Activated naive CD4-positive, alpha-beta T cell treated with anti-CD3 and anti-CD28 coated beads, Interleukin-2, amount 50 U/mL, for 16 hours (primary cell): ENCODE measurements around the gene EVI5L.
"Not testable (repeated sequence)": the region's sequence is repeated elsewhere in the genome, so short reads cannot be mapped to it uniquely, and the experiment has no call there.

ENCODE experiments used
- DNase-seq: peaks from one replicate; pipeline ENCODE4 v3.0.0-alpha.2; 2020

EVI5L gene

GRCh38 chr19:7848779-7849457 is 18.9 kb downstream of the EVI5L start:
- DNase-seq, result no peak

- DNase-seq, result no peak
Observed at GRCh38 chr19:7849631-7849999, 19.6 kb downstream of the EVI5L start.

DNA sequence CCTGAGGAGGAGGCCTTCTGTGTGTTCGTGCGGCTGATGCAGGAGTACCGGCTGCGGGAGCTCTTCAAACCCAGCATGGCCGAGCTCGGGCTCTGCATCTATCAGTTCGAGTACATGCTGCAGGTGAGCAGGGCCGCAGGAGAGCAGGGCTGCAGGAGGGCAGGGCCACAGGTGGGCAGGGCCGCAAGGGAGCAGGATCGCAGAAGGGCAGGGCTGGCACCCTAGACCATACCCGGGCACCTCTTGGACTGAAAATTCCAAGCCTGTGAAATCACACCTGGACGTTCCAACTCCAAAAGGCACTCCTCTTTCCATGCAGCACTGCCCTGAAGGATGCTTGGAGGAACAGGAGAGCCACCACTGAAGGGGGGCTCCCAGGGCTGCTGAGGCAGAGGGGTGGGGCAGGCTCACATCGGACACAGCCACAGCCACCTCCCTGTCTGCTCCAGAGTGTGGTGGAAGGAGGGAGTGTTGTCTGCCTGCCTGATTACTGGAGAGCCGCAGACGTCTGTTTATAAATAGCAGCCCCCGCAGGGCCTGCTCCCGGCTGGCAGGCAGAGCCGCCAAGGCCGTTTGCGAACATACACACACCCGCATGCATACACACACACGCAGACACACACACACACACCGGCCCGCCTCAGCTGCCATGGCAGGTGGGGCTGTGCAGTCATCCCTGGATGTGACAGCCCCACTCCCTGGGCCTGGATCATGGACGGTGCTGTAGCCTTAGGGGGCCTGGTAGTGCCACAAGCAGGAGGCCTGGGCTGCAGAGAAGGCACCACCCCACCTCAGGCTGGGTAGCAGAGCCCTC is 20.2 kb downstream of the EVI5L start:
- no peak for DNase-seq

DNA sequence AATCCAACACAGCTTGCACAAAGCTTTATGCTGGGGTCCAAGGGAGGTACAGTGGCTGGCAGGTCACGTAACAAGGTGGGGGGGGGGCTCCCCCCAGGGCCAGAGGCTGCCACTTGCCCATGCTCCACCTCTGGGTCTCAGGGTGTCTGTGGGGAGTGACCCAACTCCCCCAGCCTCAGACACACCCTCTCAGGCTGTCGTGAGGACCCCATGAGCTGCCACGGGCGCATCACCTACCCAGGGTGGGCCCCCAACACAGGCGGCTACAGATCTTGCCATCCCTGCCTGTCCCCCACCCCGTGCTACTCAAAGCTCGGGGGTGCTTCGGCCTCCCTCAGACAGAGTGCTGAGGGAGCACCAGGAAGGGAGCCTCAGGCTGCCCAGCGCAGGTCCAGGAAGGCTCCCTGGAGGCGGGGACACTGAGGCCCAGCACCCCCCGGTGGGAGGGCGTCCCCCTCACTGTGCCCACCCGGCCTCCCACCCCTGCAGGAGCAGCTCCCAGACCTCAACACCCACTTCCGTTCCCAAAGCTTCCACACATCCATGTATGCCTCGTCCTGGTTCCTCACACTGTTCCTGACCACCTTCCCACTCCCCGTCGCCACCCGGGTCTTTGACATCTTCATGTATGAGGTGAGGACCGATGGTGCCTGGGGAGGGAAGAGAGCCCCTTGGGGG is 21.1 kb downstream of the EVI5L start:
- DNase-seq, result no peak

DNA sequence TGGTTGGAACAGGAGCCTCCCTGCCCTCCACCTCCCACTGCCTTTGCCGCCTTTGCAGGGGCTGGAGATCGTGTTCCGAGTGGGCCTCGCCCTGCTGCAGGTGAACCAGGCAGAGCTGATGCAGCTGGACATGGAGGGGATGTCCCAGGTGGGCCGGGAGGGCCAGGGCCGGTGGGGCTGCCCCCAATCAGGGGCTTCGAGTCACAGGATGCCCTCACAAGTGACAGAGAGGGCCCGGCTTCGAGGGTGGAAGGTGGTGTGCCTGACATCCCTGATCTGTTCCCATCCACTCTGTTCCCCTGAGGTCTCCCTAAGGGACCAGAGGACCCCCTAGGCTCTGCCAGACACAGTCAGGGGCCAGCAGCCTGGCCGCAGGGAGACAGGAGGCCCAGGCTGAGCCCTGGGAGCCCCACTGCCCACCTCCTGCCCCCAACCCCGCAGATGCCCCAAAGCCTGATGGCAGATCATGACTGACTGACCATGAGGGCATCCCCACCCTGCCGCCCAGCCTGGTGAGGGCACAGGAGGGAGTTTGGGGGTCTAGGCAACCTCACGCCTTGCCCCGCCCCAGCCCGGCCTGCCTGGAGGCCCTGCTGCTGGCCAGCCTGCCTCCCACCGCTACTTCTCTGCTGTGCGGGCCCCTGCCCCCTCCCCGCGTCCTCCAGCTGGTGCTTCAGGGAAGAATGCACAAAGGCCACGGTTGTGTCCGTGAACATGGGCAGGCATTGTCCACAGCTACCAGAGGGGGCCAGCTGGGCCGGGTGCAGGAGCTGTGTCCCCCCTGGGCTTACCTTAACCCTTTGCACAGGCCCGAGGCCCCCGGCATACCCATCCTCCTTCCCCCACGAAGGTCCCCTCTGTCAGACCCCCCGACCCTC is 21.8 kb downstream of the EVI5L start:
- no peak for DNase-seq

GRCh38 chr19:7852851-7853769 is 23.1 kb downstream of the EVI5L start:
- DNase-seq, result peak; percentile 71

- no peak for DNase-seq
Observed at GRCh38 chr19:7853770-7854128, 23.7 kb downstream of the EVI5L start.

- DNase-seq, result no peak
Observed at GRCh38 chr19:7855426-7856108, 25.5 kb downstream of the EVI5L start.

- DNase-seq, result no peak
Observed at GRCh38 chr19:7856109-7856591, 26.1 kb downstream of the EVI5L start.

GRCh38 chr19:7856679-7857663 is 27.0 kb downstream of the EVI5L start:
- DNase-seq, result no peak

DNA sequence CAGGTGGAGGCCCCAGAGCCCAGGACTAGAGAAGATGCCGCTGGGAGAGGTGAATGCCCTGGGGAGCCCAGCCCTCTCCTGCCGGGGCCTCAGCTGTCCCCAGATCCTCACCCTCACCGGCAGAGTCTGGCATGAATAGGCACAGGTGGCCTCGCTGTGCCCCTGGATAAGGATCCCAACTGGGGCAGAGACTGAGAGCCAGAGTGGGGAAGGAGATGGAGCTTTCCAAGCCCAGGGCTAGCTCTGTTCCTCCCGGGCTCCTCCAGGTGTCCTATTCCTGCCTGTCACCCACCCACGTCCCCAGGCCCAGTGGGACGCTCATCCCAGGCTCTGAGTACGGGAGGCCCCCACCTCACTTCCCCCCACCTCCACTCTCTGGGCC is 27.7 kb downstream of the EVI5L start:
- DNase-seq, result no peak

- DNase-seq, result no peak
Observed at GRCh38 chr19:7858109-7858770, 28.2 kb downstream of the EVI5L start.

DNA sequence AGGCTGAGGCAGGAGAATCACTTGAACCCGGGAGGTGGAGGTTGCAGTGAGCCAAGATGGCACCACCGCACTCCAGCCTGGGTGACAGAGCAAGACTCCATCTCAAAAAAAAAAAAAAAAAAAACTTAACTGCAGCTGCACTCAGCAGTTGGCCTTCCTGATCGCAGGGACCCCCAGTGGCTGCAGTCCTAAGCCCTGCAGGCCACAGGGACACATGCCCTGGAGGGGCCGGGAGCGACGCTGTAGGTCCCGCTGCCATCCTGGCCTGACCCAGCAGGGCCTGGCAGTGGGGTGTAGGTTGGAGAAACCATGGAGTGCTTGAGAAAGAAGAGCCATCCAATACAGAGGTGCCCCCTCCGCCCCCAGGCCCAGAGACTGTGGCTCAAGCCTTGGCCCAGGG is 29.1 kb downstream of the EVI5L start:
- DNase-seq, result not testable (repeated sequence)

DNA sequence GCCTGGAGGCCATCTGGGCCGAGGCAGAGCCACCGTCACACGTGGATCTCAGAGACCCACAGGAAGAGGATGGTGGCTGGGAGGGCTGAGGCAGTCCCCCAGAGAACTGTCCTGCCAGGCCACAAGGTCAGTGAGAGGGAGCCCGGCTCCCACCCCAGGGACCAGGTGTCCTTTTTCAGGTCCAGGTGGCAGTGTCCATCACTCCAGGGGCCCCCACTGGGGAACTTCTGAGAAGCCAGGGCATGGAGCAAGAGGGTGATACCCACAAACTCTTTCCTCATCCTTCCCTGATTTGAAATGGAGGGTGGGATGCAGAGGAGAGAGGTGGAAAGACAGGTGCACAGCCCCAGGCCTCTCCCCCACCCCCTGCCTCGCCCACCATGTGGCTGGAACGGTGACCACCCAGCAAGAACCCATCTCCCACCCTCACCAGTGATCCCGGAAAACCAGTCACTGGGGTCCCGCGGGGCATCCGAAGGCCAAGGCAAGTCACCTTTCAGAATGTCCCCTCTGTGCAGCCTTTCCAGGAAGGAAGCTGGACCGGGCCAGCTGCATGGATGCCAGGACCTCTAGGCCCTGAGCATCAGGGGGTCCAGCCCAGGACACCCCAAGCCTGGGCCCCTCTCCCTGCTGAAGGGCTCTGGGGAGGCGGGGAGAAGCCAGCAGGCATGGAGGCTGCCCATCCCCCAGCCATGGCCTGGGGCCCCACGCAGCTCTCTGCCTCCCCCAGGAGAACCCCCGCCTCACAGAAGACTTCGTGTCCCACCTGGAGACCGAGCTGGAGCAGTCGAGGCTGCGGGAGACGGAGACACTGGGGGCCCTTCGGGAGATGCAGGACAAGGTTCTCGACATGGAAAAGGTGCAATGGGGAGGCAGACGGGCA is 30.1 kb downstream of the EVI5L start:
- no peak for DNase-seq

DNA sequence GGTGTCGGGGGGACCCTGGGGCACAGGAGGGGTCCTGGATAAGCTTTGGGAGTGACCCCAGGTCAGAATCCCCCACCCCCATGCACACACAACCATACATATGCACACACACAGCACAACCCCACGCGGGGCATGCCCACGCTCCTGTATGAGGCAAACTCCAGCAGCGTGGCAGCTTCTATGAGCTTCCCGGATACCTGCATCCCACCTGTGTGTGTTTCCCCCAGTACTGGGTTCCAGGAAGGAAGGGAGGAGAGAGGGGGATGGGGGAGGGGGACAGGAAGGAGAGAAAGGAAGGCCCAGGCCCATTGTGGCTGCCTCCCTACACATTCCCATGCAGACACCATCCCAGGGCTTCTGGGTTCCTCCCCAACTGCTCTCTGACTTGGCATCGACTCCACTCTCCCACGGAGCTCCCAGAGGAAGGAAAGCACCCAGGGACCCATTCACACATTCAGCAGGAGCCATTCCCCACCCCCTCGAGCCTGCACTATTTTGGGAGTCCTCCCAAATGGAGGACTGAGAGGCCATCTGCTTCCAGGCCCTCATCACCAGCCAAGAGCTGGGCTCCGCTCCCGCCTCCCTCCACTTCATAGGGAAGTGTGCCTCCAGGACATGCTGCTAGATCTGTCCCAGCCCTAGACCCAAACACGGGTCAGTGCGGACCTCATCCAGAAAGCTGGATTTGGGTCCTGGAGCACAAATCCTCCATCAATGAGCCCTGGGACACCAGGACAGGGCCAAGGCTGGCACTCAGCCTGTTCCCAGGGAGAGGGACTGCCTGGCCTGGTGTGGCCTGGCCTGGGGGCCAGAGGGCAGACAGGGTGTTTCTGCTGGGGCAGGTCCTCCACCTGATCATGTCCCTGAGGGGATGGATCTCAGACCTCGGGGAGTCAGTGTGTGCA is 30.9 kb downstream of the EVI5L start:
- no peak for DNase-seq

- DNase-seq, result no peak
Observed at GRCh38 chr19:7861619-7862412, 31.8 kb downstream of the EVI5L start.
